Memory B cell (primary cell): ENCODE measurements around the gene TMPRSS9.
A peak's percentile ranks its signal among the peaks of the same experiment; 100 is the strongest.
"Not testable (repeated sequence)": the region's sequence is repeated elsewhere in the genome, so short reads cannot be mapped to it uniquely, and the experiment has no call there.

Source experiments
- ATAC-seq: fragments of 150-1000 bp; cut with Tn5 transposase; 2 replicates; pipeline ENCODE4 v1.10.0; 2021; ENCODE audit warnings: low read depth, mild to moderate bottlenecking, moderate library complexity
- DNase-seq, 2 donors: peaks; one replicate each; pipeline ENCODE4 v3.0.0; 2022; ENCODE audit warnings: low spot score in 2 of 2
- H3K27ac Mint-ChIP-seq: one replicate; pipeline ENCODE4 v1.8.0; 2022; ENCODE audit warnings: mild to moderate bottlenecking, moderate library complexity, mixed read lengths
- H3K27me3 Mint-ChIP-seq: one replicate; pipeline ENCODE4 v1.8.0; 2022; ENCODE audit warnings: mixed read lengths
- H3K36me3 Mint-ChIP-seq: one replicate; pipeline ENCODE4 v1.8.0; 2022; ENCODE audit warnings: mild to moderate bottlenecking, mixed read lengths
- H3K4me1 Mint-ChIP-seq: one replicate; pipeline ENCODE4 v1.8.0; 2022; ENCODE audit warnings: mixed read lengths
- H3K4me3 Mint-ChIP-seq: one replicate; pipeline ENCODE4 v1.8.0; 2022; ENCODE audit warnings: mild to moderate bottlenecking, moderate library complexity, mixed read lengths
- H3K9me3 Mint-ChIP-seq: one replicate; pipeline ENCODE4 v1.8.0; 2022; ENCODE audit warnings: mixed read lengths

Gene TMPRSS9

GRCh38 chr19:2455851-2456570 is 95.9 kb downstream of the TMPRSS9 start:
- peaks cover 3% of the 10 kb centered on the region for H3K27me3 Mint-ChIP-seq
- H3K9me3 Mint-ChIP-seq: no peaks in the 10 kb centered on the region
- H3K4me1 Mint-ChIP-seq: peaks cover 19% of the 10 kb centered on the region

GRCh38 chr19:2457394-2458037 is 97.5 kb downstream of the TMPRSS9 start:
- peaks cover 19% of the 10 kb centered on the region for H3K4me1 Mint-ChIP-seq
- H3K9me3 Mint-ChIP-seq: no peaks in the 10 kb centered on the region

More at GRCh38 chr19:2455851-2456570, 95.9 kb downstream of the TMPRSS9 start:
- ATAC-seq (peak; percentile 65), DNase-seq (peak in 1 of 2 donors; percentile 63)
- Mint-ChIP-seq H3K36me3 (no peaks in the 10 kb centered on the region), H3K4me3 (peak overlapping the region; percentile 83), H3K27ac (peak overlapping the region; percentile 70)

GRCh38 chr19:2458054-2458453 is 98.0 kb downstream of the TMPRSS9 start:
- H3K4me1 Mint-ChIP-seq: peaks cover 17% of the 10 kb centered on the region
- H3K9me3 Mint-ChIP-seq: no peaks in the 10 kb centered on the region
- no peak overlapping the region for H3K4me3 Mint-ChIP-seq
- ATAC-seq (no peak), DNase-seq (no peak)
- peaks cover 5% of the 10 kb centered on the region for H3K27me3 Mint-ChIP-seq
- H3K36me3 Mint-ChIP-seq: no peaks in the 10 kb centered on the region
- no peak overlapping the region for H3K27ac Mint-ChIP-seq

More at GRCh38 chr19:2457394-2458037, 97.5 kb downstream of the TMPRSS9 start:
- peaks cover 5% of the 10 kb centered on the region for H3K27me3 Mint-ChIP-seq
- H3K27ac Mint-ChIP-seq: peak overlapping the region; percentile 70
- H3K4me3 Mint-ChIP-seq: peak overlapping the region; percentile 70
- H3K36me3 Mint-ChIP-seq: no peaks in the 10 kb centered on the region
- no peak for DNase-seq
- no peak for ATAC-seq

GRCh38 chr19:2458776-2459175 is 98.7 kb downstream of the TMPRSS9 start:
- DNase-seq, H3K36me3 Mint-ChIP-seq, H3K27ac Mint-ChIP-seq, H3K4me3 Mint-ChIP-seq, ATAC-seq, H3K27me3 Mint-ChIP-seq, H3K9me3 Mint-ChIP-seq: not testable (repeated sequence)
- peaks cover 16% of the 10 kb centered on the region for H3K4me1 Mint-ChIP-seq

GRCh38 chr19:2460245-2460644 is 100.2 kb downstream of the TMPRSS9 start:
- H3K36me3 Mint-ChIP-seq: no peaks in the 10 kb centered on the region
- ATAC-seq: no peak
- no peaks in the 10 kb centered on the region for H3K9me3 Mint-ChIP-seq
- DNase-seq: no peak
- no peak overlapping the region for H3K4me3 Mint-ChIP-seq
- H3K27ac Mint-ChIP-seq: no peak overlapping the region
- H3K4me1 Mint-ChIP-seq: peaks cover 10% of the 10 kb centered on the region
- peaks cover 5% of the 10 kb centered on the region for H3K27me3 Mint-ChIP-seq

GRCh38 chr19:2461751-2462634 is 101.9 kb downstream of the TMPRSS9 start:
- no peaks in the 10 kb centered on the region for H3K9me3 Mint-ChIP-seq
- peak overlapping the region; percentile 24 for H3K27ac Mint-ChIP-seq
- peak overlapping the region; percentile 77 for H3K4me3 Mint-ChIP-seq
- DNase-seq: peak; percentile 30 to 45
- ATAC-seq: peak; percentile 82
- H3K4me1 Mint-ChIP-seq: peaks cover 7% of the 10 kb centered on the region
- peaks cover 5% of the 10 kb centered on the region for H3K27me3 Mint-ChIP-seq
- H3K36me3 Mint-ChIP-seq: no peaks in the 10 kb centered on the region

- Mint-ChIP-seq H3K36me3 (no peaks in the 10 kb centered on the region), H3K4me1 (peaks cover 3% of the 10 kb centered on the region), H3K27me3 (peaks cover 5% of the 10 kb centered on the region), H3K9me3 (no peaks in the 10 kb centered on the region), H3K4me3 (no peak overlapping the region), H3K27ac (no peak overlapping the region)
- no peak for ATAC-seq
- DNase-seq: no peak
Observed at GRCh38 chr19:2462635-2463421, 102.8 kb downstream of the TMPRSS9 start.

- ATAC-seq, DNase-seq, H3K4me3 Mint-ChIP-seq, H3K27me3 Mint-ChIP-seq, H3K27ac Mint-ChIP-seq, H3K9me3 Mint-ChIP-seq, H3K4me1 Mint-ChIP-seq, H3K36me3 Mint-ChIP-seq: not testable (repeated sequence)
Observed at GRCh38 chr19:2463694-2464093, 103.6 kb downstream of the TMPRSS9 start.

- no peak overlapping the region for H3K27ac Mint-ChIP-seq
- H3K4me1 Mint-ChIP-seq: peaks cover 4% of the 10 kb centered on the region
- no peaks in the 10 kb centered on the region for H3K36me3 Mint-ChIP-seq
- ATAC-seq (no peak), DNase-seq (no peak)
- no peaks in the 10 kb centered on the region for H3K9me3 Mint-ChIP-seq
- no peak overlapping the region for H3K4me3 Mint-ChIP-seq
- peaks cover 5% of the 10 kb centered on the region for H3K27me3 Mint-ChIP-seq
Observed at GRCh38 chr19:2464389-2464788, 104.3 kb downstream of the TMPRSS9 start.

- DNase-seq (no peak), ATAC-seq (no peak)
- Mint-ChIP-seq H3K27me3 (no peaks in the 10 kb centered on the region), H3K4me1 (peaks cover 4% of the 10 kb centered on the region), H3K4me3 (no peak overlapping the region), H3K27ac (no peak overlapping the region), H3K36me3 (no peaks in the 10 kb centered on the region), H3K9me3 (no peaks in the 10 kb centered on the region)
Observed at GRCh38 chr19:2468596-2468995, 108.5 kb downstream of the TMPRSS9 start.

GRCh38 chr19:2469102-2469914 is 109.2 kb downstream of the TMPRSS9 start:
- no peaks in the 10 kb centered on the region for H3K36me3 Mint-ChIP-seq
- ATAC-seq: no peak

GRCh38 chr19:2469915-2470200 is 109.8 kb downstream of the TMPRSS9 start:
- H3K4me1 Mint-ChIP-seq, H3K36me3 Mint-ChIP-seq, H3K4me3 Mint-ChIP-seq, DNase-seq, H3K27me3 Mint-ChIP-seq, ATAC-seq, H3K27ac Mint-ChIP-seq, H3K9me3 Mint-ChIP-seq: not testable (repeated sequence)

More at GRCh38 chr19:2469102-2469914, 109.2 kb downstream of the TMPRSS9 start:
- Mint-ChIP-seq H3K27ac (no peak overlapping the region), H3K4me1 (peaks cover 4% of the 10 kb centered on the region), H3K9me3 (no peaks in the 10 kb centered on the region), H3K4me3 (no peak overlapping the region), H3K27me3 (no peaks in the 10 kb centered on the region)
- no peak for DNase-seq
